OCI-LY7 (cell line): ENCODE data around the gene SERF1A. TPM values are rescaled to one million over a fixed set of nuclear protein-coding genes. Genes with fewer than 3 reads are reported as not detected.
"Not testable (repeated sequence)": the region's sequence is repeated elsewhere in the genome, so short reads cannot be mapped to it uniquely, and the experiment has no call there.

Experiments
- BruUV-seq: library from RNA; stranded (reverse); fragments of 400-500 nt; replicated peaks from 2 replicates; lab custom pipeline; 2021; lab: Mats Ljungman, UMichigan
- CTCF ChIA-PET: fragments of 300-600 bp; sonication (Branson Sonifier 250); formaldehyde crosslinking; loops from one replicate; lab custom pipeline; 2022; ENCODE audit warnings: antibody characterized with exemption; ENCODE audit not compliant: unreplicated experiment; lab: Charles Lee
- POLR2A ChIA-PET: fragments of 300-600 bp; sonication (Branson Sonifier 250); formaldehyde crosslinking; loops from one replicate; lab custom pipeline; 2022; ENCODE audit warnings: antibody characterized with exemption; lab: Charles Lee
- DNase-seq: peaks from one replicate; pipeline ENCODE4 v3.0.0-alpha.2; 2015; ENCODE audit warnings: low spot score
- H2AFZ ChIP-seq: fragments of 200-600 bp; sonication (generic), shearing (Covaris generic); 2 replicates; pipeline ENCODE4 v1.6.1; 2014; ENCODE audit warnings: mild to moderate bottlenecking, antibody characterized with exemption, low read length, moderate library complexity
- H3K27ac ChIP-seq: fragments of 200-600 bp; sonication (generic); 2 replicates; pipeline ENCODE4 v1.5.1; 2014; ENCODE audit warnings: mixed run types, low read depth, mild to moderate bottlenecking, moderate library complexity, low read length, inconsistent platforms; ENCODE audit not compliant: poor library complexity, severe bottlenecking
- H3K36me3 ChIP-seq: fragments of 200-600 bp; sonication (generic); 2 replicates; pipeline ENCODE4 v1.6.1; 2014; ENCODE audit warnings: mild to moderate bottlenecking, antibody characterized with exemption, low read length, moderate library complexity, mixed read lengths; ENCODE audit not compliant: insufficient read depth
- H3K4me1 ChIP-seq: fragments of 200-600 bp; sonication (generic); 2 replicates; pipeline ENCODE4 v1.5.1; 2014; ENCODE audit warnings: mild to moderate bottlenecking, low read length; ENCODE audit not compliant: insufficient read depth, poor library complexity, severe bottlenecking
- H3K4me2 ChIP-seq: fragments of 200-600 bp; sonication (generic); 2 replicates; pipeline ENCODE4 v1.6.1; 2014; ENCODE audit warnings: mild to moderate bottlenecking, low read length
- H3K4me3 ChIP-seq: fragments of 200-600 bp; sonication (generic); 2 replicates; pipeline ENCODE4 v1.5.1; 2014; ENCODE audit warnings: mild to moderate bottlenecking, low read depth, low read length; ENCODE audit not compliant: poor library complexity, severe bottlenecking
- H3K79me2 ChIP-seq: fragments of 200-600 bp; sonication (generic); 2 replicates; pipeline ENCODE4 v1.6.1; 2016; ENCODE audit warnings: low read depth, mild to moderate bottlenecking, low read length, moderate library complexity, mixed read lengths; ENCODE audit not compliant: insufficient read depth
- H3K9me2 ChIP-seq: fragments of 200-600 bp; sonication (generic); 2 replicates; pipeline ENCODE4 v1.6.1; 2016; ENCODE audit warnings: mild to moderate bottlenecking, low read length, mixed read lengths; ENCODE audit not compliant: insufficient read depth
- H3K9me3 ChIP-seq: fragments of 200-600 bp; sonication (generic); 2 replicates; pipeline ENCODE4 v1.6.1; 2014; ENCODE audit warnings: mild to moderate bottlenecking, mixed run types, low read length, mixed read lengths
- H4K20me1 ChIP-seq: fragments of 200-600 bp; sonication (generic); 2 replicates; pipeline ENCODE4 v1.6.1; 2014; ENCODE audit warnings: mild to moderate bottlenecking, antibody characterized with exemption, low read length, moderate library complexity, mixed read lengths; ENCODE audit not compliant: insufficient read depth
- intact Hi-C: fragments of 100-400 bp; cut with micrococcal nuclease; formaldehyde crosslinking; loops from one replicate; pipeline ENCODE4 v1.10.0; 2022; ENCODE audit not compliant: unreplicated experiment
- small RNA-seq: library from RNA; depleted of rRNA; stranded (forward); fragments of <200 nt; gene quantifications from one replicate; pipeline ENCODE3, GENCODE V24; 2014
- total RNA-seq, 2 experiments: library from RNA; depleted of rRNA in 1 of 2; stranded (reverse); fragments of >200 nt in 1 of 2; shearing (Covaris generic) in 1 of 2; gene quantifications; 2 replicates each; pipeline ENCODE4 v1.2.3, GENCODE V29; 2014 to 2022

The SERF1A gene
- total RNA-seq, 2 experiments from 2014 or later, result 7.1 to 7.8 TPM

GRCh38 chr5:70916829-70917228, 16.4 kb downstream of the SERF1A start:
- H3K79me2 ChIP-seq, BruUV-seq, H4K20me1 ChIP-seq, intact Hi-C loops, H3K4me1 ChIP-seq, H3K4me3 ChIP-seq, CTCF ChIA-PET, POLR2A ChIA-PET, H3K27ac ChIP-seq, H3K9me3 ChIP-seq, H3K9me2 ChIP-seq, H2AFZ ChIP-seq, H3K4me2 ChIP-seq, H3K36me3 ChIP-seq, DNase-seq: not testable (repeated sequence)

DNA sequence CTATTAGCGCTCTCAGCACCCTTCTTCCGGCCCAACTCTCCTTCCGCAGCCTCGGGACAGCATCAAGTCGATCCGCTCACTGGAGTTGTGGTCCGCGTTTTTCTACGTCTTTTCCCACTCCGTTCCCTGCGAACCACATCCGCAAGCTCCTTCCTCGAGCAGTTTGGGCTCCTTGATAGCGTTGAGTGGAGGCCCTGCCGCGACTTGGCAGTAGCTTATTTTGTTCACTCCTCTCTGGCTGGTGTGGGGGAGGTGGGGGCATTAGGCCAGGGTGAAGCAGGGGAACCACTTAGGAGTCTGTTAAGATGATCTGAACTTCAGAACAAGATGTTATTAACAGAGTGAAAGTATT, 24.7 kb downstream of the SERF1A start:
- intact Hi-C loops, DNase-seq, H3K27ac ChIP-seq, CTCF ChIA-PET, H3K9me2 ChIP-seq, H3K4me3 ChIP-seq, H3K9me3 ChIP-seq, H4K20me1 ChIP-seq, H3K36me3 ChIP-seq, H3K4me1 ChIP-seq, H3K4me2 ChIP-seq, POLR2A ChIA-PET, H2AFZ ChIP-seq, H3K79me2 ChIP-seq: not testable (repeated sequence)
- TSS peak; percentile 78 for BruUV-seq

GRCh38 chr5:70931709-70932368, 31.4 kb downstream of the SERF1A start:
- H3K27ac ChIP-seq, CTCF ChIA-PET, BruUV-seq: not testable (repeated sequence)

DNA sequence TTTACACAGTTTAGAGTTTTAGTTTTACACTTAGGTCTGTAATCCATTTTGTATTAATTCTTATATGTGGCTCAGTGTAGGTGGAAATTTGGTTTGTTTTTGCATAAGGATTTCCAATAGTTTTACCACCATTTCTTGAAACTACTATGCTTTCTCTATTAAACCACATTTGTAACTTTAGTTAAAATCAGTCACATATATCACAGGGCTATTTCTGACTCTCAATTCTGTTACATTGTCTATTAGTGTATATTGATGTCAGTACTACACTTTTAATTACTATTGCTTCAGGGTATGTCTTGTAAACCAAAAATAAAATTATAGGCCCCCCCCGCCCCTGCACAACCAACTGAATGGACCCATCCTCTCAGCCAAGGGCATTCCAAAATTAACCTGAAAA, 32.1 kb downstream of the SERF1A start:
- H3K79me2 ChIP-seq, CTCF ChIA-PET, BruUV-seq, H3K36me3 ChIP-seq, H3K9me2 ChIP-seq, intact Hi-C loops, POLR2A ChIA-PET, H4K20me1 ChIP-seq, H3K27ac ChIP-seq, H3K4me2 ChIP-seq, H3K4me3 ChIP-seq, H3K4me1 ChIP-seq, DNase-seq, H3K9me3 ChIP-seq, H2AFZ ChIP-seq: not testable (repeated sequence)

More at GRCh38 chr5:70931709-70932368, 31.4 kb downstream of the SERF1A start:
- POLR2A ChIA-PET, DNase-seq, H3K9me2 ChIP-seq, H3K79me2 ChIP-seq, intact Hi-C loops, H3K4me1 ChIP-seq, H2AFZ ChIP-seq, H3K36me3 ChIP-seq, H3K4me3 ChIP-seq, H3K9me3 ChIP-seq, H4K20me1 ChIP-seq, H3K4me2 ChIP-seq: not testable (repeated sequence)

- H3K4me2 ChIP-seq, H3K9me2 ChIP-seq, DNase-seq, H3K36me3 ChIP-seq, H3K4me3 ChIP-seq, H3K4me1 ChIP-seq, H4K20me1 ChIP-seq, H3K79me2 ChIP-seq, H3K27ac ChIP-seq, H2AFZ ChIP-seq, CTCF ChIA-PET, BruUV-seq, intact Hi-C loops, H3K9me3 ChIP-seq, POLR2A ChIA-PET: not testable (repeated sequence)
Measured at GRCh38 chr5:70953068-70953467, 52.6 kb downstream of the SERF1A start.

Small RNA genes lying within 50 kb of the gene (small RNA-seq; reads per million reads assigned to genes)
- gene CDH12P1, result not detected

Other genes with a start within 250 kb of the SERF1A start
- 45.4 and 54.1 TPM in 2 replicates for gene SMN1, start 24.4 kb downstream of the SERF1A start, total RNA-seq (2014; rRNA removed; shearing (Covaris generic))
- 54.2 and 62.7 TPM in 2 replicates for gene SMN1, start 24.4 kb downstream of the SERF1A start, total RNA-seq (2022)
- 8.0 and 8.8 TPM in 2 replicates for gene NAIP, start 124.7 kb downstream of the SERF1A start, total RNA-seq (2014; rRNA removed; shearing (Covaris generic))
- 14.0 and 15.7 TPM in 2 replicates for gene NAIP, start 124.7 kb downstream of the SERF1A start, total RNA-seq (2022)
- 39.2 and 55.0 TPM in 2 replicates for gene GTF2H2, start 167.0 kb downstream of the SERF1A start, total RNA-seq (2014; rRNA removed; shearing (Covaris generic))
- gene GTF2H2, start 167.0 kb downstream of the SERF1A start, total RNA-seq (2022), result 46.4 and 54.6 TPM in 2 replicates